Measurements from ENCODE around the gene NCCRP1.

The NCCRP1 gene

DNA sequence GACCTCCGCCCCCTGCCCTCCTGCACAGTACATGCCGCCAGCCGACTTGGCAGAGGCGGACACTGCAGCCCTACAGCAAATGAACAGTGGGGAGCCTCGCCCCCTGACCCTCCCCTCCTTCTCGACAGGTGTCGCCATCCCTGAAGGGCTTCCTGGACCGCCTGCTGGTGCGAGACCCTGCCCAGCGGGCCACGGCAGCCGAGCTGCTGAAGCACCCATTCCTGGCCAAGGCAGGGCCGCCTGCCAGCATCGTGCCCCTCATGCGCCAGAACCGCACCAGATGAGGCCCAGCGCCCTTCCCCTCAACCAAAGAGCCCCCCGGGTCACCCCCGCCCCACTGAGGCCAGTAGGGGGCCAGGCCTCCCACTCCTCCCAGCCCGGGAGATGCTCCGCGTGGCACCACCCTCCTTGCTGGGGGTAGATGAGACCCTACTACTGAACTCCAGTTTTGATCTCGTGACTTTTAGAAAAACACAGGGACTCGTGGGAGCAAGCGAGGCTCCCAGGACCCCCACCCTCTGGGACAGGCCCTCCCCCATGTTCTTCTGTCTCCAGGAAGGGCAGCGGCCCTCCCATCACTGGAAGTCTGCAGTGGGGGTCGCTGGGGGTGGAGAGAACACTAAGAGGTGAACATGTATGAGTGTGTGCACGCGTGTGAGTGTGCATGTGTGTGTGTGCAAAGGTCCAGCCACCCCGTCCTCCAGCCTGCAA, 18.3 kb upstream of the NCCRP1 start:
- DNase-seq (ENCODE audit: extremely low read depth in 1 of 2, low read depth in 1 of 2): no peak

DNA sequence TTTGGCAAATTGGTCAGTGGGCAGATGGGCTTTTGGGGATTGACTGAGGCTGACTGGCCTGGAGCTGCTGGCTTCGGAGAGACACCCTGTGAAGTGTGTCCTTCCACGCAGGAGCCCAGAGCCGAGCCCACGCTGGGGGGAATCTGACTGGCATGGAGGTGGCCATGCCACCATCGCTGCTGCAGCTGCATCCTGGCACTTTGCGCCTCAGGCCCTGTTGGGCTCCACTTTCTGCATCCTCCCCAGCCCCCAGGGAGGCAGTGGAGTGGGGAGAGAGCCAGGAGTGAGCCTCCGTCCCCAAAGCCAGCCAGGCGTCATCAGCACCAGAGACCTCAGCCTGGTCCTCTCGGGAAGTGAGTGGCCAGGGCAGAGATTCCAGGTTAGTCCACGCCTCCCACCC, 17.0 kb upstream of the NCCRP1 start:
- DNase-seq (ENCODE audit: extremely low read depth in 1 of 2, low read depth in 1 of 2): no peak

DNA sequence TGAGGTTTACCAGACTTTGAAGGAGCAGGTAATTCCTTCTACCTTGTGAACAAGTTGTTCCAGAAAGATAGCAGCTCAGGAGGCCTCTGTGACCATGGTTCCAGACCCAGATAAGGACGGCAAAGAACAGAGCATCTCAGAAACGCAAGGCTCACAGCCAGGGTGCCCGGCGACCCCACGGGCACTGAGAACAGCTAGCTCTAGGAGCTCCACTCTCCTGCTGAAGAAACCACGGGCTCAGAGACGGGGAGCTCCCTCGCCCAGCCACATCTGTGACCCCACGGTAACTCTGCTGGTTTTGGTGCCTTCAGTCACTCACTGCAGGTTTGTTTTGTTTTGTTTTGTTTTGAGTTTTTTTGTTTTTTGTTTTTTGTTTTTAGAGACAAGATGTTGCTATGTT, 16.0 kb upstream of the NCCRP1 start:
- no peak for DNase-seq (ENCODE audit: extremely low read depth in 1 of 2, low read depth in 1 of 2)

DNA sequence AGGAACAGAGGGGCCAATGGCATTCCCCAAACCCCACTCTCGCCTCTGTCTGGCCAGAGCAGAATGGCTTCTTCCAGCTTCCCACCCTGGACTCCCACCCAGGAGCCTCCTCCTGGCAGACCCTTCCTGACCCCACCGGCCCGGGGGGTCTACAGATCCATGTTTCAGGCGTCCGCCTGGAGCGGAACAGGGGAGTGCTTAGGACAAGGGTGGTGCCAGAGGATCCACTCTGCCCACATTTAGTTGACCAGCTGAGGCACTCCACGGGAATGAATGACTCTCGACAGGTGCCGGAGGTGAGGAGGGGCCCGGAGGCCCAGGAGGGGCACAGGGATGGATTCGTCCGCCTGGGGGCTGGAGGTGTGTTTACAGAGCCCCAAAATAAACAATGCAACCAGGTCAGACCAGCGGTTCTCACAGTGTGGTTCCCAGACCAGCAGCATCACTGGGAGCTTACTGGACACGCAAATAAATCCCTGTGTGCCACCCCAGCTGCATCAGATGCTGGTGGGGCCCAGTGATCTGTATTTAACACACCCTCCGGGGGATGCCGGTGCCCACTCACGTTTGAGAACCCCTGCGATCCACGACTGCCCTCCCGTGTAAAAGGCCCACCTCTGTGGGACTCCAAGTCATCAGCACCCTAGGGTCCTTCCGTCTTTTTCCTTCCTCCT, 15.1 kb upstream of the NCCRP1 start:
- no peak for DNase-seq (ENCODE audit: extremely low read depth in 1 of 2, low read depth in 1 of 2)

DNA sequence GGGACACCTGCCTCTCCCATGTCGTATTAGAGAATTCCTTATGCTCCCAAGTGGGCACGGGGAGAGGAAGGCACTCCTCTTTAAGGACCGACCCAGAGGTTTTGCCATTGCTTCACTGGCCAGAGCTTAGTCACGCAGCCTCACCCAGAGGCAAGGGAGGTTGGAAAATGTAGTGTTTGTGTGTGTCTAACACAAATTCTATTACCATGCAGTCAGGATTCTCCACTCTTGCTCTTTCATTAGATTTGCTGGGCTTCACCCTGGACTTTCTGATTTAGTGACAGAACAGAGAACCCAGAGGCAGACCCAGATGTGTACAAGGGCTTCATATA, 14.6 kb upstream of the NCCRP1 start:
- no peak for DNase-seq (ENCODE audit: extremely low read depth in 1 of 2, low read depth in 1 of 2)

DNA sequence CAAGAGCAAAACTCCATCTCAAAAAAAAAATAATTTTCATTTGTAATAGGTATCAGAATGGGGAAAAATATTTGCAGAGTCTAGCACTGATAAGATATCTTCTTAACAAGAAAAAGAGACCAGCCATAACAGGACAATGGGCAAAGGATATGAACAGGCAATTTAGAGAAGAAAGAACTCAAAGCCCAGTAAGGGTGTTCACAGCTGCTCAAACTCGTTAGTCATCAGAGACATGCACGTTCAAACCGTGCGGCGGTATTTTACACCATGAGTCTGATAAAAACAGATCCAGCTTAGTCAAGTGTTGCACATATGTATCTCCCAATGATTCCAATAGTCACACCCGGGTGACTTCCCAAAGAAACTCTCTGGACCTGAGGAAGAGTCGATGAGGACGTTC, 13.7 kb upstream of the NCCRP1 start:
- DNase-seq (ENCODE audit: extremely low read depth in 1 of 2, low read depth in 1 of 2): no peak

DNA sequence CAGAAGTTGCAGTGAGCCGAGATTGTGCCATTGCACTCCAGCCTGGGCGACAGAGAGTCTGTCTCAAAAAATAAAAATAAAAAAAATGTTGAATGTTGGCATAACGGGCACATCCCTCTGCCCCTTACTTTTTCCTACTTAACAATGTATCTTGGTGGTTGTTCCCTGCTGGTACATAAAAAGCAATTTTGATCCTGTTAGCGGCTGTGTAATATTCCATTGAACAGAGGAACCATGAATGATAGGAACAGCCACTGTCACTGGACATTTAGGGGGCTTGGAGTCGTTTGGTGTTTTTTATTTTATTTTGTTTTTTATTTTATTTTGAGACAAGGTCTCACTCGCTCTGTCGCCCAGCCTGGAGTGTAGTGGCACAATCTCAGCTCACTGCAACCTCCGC, 10.4 kb upstream of the NCCRP1 start:
- DNase-seq (ENCODE audit: extremely low read depth in 1 of 2, low read depth in 1 of 2): no peak

DNA sequence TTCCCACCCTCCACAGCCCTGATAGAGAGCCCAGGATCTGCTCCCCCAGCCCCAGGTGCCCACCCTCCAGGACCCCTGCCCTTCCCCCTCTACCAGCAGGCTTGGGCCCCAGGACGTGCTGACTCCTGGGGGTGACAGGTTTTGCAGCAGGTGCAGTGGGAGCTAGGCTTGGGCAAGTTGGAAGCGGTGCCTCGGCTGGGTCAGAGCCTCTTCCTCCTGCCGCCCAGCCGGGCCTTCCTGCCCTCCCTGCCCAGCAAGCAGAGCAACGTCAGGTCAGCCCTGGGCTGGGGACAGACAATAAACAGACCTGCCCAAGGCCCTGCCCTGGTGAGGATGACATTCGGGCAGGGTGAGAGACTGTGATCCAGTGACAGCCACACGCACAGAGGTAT, 9.2 kb upstream of the NCCRP1 start:
- DNase-seq (ENCODE audit: extremely low read depth in 1 of 2, low read depth in 1 of 2): no peak

DNA sequence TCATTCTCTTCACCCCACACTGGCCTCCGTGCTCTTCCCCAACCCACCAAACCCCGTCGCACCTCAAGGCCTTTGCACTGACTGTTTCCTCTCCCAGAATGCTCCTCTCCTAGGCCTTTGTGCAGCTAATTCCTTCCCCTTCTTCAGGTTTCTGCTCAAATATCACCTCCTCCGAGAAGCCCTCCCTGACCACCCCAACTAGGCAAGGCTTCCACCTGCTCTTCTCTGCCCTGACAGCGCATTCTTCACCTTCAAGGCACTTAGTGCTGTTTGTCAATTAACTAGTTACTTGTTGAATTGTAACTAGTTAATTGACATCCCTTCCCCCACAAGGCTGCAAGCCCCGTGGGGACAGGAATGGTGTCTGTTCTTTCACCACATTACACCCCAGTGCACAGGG, 7.8 kb upstream of the NCCRP1 start:
- no peak for DNase-seq (ENCODE audit: extremely low read depth in 1 of 2, low read depth in 1 of 2)

DNA sequence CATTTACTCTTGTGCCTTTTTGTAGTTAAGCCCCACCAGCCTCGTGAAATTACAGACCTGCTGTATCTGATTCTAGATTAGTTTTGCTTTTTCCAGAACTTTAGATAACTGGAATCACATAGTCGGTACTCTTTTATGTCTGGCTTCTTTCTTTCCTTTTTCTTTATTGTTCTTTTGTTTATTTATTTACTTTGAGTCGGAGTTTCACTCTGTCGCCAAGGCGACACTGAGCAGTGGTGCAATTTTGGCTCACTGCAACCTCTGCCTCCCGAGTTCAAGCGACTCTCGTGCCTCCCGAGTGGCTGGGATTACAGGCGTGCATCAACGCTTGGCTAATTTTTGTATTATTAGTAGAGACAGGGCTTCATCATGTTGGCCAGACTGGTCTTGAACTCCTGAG, 6.0 kb upstream of the NCCRP1 start:
- no peak for DNase-seq (ENCODE audit: extremely low read depth in 1 of 2, low read depth in 1 of 2)

DNA sequence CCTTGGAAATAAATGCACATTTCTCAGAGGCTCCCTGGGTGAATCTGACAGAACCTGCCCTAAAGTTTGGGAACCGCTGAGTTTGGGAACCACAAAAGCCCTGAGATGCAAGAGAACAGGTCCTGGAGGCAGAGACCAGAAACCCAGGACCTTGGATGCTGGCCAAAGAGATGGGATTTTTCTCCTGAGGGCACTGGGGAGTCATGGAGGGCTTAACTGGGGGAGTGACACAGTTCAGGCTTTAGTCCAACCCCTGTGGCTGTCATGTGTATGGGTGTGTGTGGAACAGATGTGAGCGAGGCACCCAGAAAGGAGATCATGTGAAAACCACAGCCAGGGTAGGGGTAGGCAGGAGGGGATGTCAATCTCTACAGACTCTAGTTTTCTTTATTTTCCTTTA, 3.9 kb upstream of the NCCRP1 start:
- DNase-seq (ENCODE audit: extremely low read depth in 1 of 2, low read depth in 1 of 2): no peak

DNA sequence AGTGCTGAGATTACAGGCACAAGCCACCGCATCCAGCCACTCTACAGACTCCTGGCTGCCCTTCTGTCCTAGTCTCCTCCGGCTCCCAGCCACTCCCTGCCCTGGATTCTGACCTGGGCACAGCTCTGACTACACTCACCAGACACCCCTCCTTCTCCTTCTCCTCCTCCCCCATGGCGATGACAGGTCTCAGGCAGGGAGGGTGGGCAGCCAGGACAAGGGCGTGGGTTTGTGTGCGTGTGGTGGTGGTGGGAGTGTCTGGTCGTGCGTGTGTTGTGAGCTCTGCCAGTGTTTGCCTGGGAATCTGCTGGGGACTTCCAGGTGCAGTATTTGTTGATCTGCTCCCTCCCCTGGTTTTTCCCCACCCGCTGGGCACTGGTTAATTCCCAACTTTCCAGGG, 3.0 kb upstream of the NCCRP1 start:
- no peak for DNase-seq (ENCODE audit: extremely low read depth in 1 of 2, low read depth in 1 of 2)

DNA sequence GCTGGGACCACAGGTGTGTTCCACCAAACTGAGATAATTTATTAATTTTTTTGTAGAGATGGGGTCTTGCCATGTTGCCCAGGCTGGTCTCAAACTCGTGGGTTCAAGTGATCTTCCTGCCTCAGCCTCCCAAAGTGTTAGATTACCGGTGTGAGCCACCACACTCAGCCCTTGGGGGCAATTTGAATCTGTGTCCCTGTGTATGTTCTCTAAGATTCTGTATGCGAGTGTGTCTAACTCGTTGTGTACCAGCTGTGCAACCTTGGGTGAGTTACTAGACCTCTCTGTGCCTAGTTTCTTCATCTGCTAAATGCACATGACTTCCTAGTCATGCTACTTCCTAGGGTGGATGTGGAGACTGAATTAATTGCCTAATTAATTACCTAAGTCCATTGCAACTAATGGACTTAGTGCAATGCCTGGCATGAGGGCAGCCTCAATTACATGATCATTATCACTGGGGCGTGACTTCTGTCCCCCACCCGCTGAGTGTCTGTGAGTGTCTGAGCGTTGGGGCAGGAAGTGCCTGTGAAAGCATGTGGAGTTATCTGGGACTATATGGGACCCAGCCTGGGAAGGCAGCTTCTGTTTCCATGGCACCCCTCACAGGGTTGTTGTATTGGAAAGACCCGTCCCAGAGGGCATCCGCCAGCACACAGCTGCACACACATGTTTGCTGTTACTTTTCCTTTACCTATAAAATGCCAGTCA, 1.8 kb upstream of the NCCRP1 start:
- DNase-seq (ENCODE audit: extremely low read depth in 1 of 2, low read depth in 1 of 2): no peak

DNA sequence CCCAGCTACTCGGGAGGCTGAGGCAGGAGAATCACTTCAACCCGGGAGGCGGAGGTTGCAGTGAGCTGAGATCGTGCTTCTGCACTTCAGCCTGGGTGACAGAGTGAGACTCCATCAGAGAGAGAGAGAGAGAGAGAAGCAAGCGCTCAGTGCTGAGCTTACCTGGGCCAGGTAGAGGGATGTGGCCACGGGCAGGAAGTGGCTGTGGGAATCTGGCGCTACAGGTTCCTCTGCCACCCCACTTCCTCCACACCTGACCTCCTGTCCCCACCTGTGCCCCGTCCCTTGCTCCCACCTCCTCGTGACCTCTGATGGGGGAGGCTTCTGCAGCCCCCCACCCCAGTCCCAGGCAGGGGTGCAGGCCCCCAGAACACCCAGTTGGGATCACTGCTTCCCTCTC, 1.0 kb upstream of the NCCRP1 start:
- DNase-seq (ENCODE audit: extremely low read depth in 1 of 2, low read depth in 1 of 2): no peak

DNA sequence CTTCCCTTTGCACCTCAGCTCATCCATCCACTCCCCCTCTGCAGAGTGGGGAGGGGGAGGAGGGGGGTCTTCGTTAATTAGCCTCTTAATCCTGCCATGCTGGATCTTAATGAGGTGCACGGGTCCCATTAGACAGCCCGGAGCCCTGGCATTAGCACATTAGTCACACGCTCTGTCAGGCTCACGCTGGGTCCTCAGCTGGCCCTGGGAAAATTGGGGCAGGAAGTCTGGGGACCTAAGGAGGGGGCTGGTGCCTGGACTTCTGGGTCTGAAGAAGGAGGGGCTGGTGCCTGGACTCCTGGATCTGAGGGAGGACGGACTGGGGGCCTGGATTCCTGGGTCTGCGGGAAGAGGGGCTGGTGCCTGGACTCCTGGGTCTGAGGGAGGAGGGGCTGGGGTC, 444 bp upstream of the NCCRP1 start:
- DNase-seq (ENCODE audit: extremely low read depth in 1 of 2, low read depth in 1 of 2): no peak

DNA sequence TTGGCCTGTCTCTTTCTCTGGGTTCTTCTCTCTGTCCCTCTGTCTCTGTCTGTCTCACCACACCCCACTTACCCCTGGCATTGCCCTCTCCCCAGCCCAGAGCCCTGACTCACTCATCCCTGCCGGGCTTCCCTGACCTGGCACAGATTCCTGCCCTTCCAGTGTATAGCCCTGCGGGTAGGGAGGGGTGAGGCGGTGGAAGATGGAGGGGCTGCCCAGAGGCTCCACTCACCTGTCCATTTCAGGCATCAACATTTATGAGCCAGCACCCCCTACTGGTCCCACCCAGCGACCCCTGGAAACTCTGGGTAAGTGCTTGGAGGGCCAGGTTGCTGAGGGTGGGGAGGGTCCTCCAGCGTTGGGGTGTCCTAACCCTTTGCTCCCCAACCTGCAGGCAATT, 1.0 kb downstream of the NCCRP1 start:
- no peak for DNase-seq (ENCODE audit: extremely low read depth in 1 of 2, low read depth in 1 of 2)

DNA sequence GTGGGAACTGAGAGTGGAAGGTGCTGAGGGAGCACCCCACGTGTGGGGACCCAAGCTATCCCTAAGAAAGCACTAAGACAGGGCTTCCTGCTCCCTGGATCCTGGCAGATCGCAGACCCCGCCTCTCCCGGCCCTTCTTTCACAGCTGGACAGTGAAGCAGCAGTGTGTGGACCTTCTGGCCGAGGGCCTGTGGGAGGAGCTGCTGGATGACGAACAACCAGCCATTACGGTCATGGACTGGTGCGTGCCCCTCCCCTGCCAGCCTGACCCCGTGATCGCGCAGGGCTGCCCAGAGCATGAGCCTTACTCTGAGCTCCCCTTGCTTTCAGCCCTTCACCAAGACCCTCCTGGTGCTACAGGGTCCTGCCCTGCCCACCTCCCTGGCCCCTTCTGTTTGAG, 2.3 kb downstream of the NCCRP1 start:
- no peak for DNase-seq (ENCODE audit: extremely low read depth in 1 of 2, low read depth in 1 of 2)

DNA sequence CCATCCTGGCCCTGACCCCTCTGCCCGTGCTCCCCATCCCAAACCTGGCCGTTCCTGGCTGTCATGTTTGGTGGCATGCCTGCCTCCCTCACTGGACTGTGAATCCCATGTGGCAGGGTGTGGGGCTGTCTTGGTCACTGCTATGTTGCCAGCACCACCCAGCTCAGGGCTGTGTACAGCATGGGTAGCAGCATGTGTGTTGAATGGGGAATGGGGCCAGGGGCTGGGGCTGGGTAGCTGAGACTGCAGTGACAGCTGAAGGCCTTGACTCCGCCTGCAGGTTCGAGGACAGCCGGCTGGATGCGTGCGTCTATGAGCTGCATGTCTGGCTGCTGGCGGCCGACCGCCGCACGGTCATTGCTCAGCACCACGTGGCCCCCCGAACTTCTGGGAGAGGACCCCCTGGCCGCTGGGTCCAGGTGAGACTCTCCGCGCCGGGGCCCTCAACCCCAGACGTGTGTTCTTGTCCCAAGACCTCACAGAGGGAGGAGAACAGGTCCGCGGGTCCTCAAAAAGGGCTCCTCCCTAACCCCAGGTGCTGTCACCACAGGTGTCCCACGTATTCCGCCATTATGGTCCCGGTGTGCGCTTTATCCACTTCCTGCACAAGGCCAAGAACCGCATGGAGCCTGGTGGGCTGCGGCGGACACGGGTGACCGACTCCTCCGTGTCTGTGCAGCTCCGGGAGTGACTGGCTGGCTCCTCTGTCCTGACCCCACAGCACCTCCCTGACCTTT, 3.5 kb downstream of the NCCRP1 start:
- DNase-seq (ENCODE audit: extremely low read depth in 1 of 2, low read depth in 1 of 2): no peak

DNA sequence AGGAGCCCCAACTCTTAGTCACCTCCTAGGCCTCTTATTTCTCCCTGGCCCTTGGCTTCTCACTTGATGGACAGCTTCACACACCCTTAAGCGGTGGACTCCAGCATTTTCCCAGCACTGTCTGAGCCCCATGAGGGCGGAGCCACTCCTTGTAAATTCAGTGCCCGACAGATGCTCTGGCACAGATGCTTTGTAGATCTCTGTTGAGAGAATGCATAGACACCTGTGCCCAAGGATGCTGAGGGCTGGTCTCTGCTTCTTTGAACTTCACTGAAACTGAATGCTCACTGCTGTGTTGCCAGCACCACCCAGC, 4.0 kb downstream of the NCCRP1 start:
- no peak for DNase-seq (ENCODE audit: extremely low read depth in 1 of 2, low read depth in 1 of 2)

DNA sequence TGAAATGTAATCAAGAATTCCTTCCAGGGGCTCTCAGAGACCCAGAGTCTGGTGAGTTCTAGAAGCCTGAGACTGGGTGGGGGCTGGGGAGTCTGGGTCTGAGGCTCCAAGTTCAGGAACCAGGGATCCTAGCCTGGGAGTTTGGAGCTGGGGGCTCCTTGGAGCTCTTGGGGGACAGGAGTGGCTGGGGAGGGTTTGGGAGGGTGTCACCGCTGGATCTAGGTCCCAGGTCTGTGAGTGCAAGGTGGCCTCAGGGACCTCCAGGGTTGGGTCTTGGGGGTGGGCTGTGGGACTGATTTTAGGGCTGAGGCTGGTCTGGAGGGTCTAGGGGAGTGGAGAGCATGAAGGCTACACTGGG, 6.2 kb downstream of the NCCRP1 start:
- no peak for DNase-seq (ENCODE audit: extremely low read depth in 1 of 2, low read depth in 1 of 2)

DNA sequence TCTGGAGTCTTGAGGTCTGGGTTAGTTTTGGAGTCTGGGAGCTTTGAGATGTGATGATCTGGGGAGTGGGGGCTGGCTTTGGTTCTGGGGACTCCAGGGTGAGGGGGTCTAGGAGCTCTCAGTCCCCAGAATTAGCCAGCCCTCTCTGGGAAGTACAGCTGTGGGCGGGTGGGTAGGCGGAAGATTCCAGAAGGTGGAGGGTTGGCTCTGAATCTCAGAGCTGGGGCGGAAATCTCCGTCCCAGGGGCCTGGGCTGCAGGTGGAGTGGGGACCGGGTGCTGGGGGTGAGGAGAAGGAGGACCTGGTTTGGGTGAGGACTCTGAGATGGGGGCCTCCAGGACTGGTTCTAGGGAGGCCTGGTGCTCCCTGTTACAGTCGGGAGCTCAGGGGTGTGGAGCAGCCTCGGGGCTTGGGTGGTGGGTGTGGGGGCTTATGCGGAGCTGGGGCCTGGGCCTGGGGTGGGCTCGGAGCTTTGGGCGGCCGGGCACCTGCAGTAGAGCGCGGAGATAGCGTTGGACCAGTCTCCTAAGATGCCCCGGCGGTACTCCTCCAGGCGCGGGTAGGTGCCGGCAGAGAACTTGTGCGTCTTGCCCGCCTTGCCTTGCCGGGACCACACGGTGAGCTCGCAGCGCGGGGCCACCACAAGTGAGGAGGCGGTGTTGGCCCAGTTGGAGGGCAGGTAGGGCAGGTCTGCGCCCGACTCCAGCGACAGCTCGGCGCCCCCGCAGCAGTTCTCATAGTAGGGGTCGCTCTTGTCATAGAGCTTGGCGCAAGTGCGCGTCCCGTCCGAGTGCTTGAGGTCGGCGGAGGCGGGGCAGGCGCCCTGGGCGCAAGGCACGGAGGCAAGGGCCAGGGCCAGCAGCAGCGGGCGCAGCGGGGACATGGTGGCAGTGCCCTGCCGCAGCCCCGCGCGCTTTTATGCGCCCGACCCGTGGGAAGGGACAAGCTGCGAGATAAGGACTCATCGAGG, 6.9 kb downstream of the NCCRP1 start, which contains the start of gene SYCN:
Gene SYCN (minus strand): TSS at position 892 of the 970 bp plus-strand sequence. CDS start 9 bp downstream, at position 883.
- DNase-seq (ENCODE audit: extremely low read depth in 1 of 2, low read depth in 1 of 2): no peak
